Subcutaneous adipose tissue (tissue), 4 donors: ENCODE measurements around the gene CHST11. TPM values are rescaled to one million over a fixed set of nuclear protein-coding genes. Genes with fewer than 3 reads are reported as not detected.

Source experiments
- CTCF ChIP-seq: fragments of 450-650 bp; IDR thresholded peaks from one replicate; pipeline ENCODE4 v1.5.1; 2016; ENCODE audit warnings: low read depth, mild to moderate bottlenecking, control low read depth, antibody characterized with exemption, moderate library complexity
- total RNA-seq, 4 donors: library from RNA; depleted of rRNA; stranded (reverse); fragments of >200 nt; gene quantifications; one replicate each; pipeline ENCODE4 v1.1.0, GENCODE V29; 2016

CHST11 gene
- total RNA-seq, 4 donors from 2014 or later, result 5.1 to 48.4 (median 9.3) TPM

- no peak for TF ChIP-seq CTCF
These were observed 175.1 kb downstream of the CHST11 start for GRCh38 chr12:104631867-104632266.

- no peak for TF ChIP-seq CTCF
These were observed 176.0 kb downstream of the CHST11 start for GRCh38 chr12:104632724-104633201.

- TF ChIP-seq CTCF, result no peak
These were observed 177.3 kb downstream of the CHST11 start for GRCh38 chr12:104634044-104634443.

- no peak for TF ChIP-seq CTCF
These were observed 178.1 kb downstream of the CHST11 start for GRCh38 chr12:104634852-104635251.

GRCh38 chr12:104635607-104636343 is 179.0 kb downstream of the CHST11 start:
- no peak for TF ChIP-seq CTCF

- TF ChIP-seq CTCF, result no peak
These were observed 179.7 kb downstream of the CHST11 start for GRCh38 chr12:104636496-104636895.

GRCh38 chr12:104637604-104638003 is 180.9 kb downstream of the CHST11 start:
- no peak for TF ChIP-seq CTCF
